Activated T-helper 1 cell treated with anti-CD3 and anti-CD28 coated beads, Interleukin-12 subunit alpha, Interleukin-12 subunit beta, Interleukin-2, Interleukin-4 antibody, amounts not matched to agents 30 ng/mL and 10 ng/mL and 1 ng/mL, durations not matched to agents 14 hours and 24 hours and 36 hours (primary cell): ENCODE data around the gene DNTT. TPM values are rescaled to one million over a fixed set of nuclear protein-coding genes. Genes with fewer than 3 reads are reported as not detected.

Experiments used
- DNase-seq: peaks from one replicate; pipeline ENCODE4 v3.0.0; 2021; ENCODE audit warnings: low spot score
- H3K27ac Mint-ChIP-seq: one replicate; pipeline ENCODE4 v1.8.0; 2021; ENCODE audit warnings: mild to moderate bottlenecking, mixed read lengths
- H3K27me3 Mint-ChIP-seq: one replicate; pipeline ENCODE4 v1.8.0; 2022; ENCODE audit warnings: mild to moderate bottlenecking, moderate library complexity, mixed read lengths; ENCODE audit not compliant: insufficient read depth
- H3K36me3 Mint-ChIP-seq: one replicate; pipeline ENCODE4 v1.8.0; 2021; ENCODE audit warnings: low read depth, mixed read lengths
- H3K4me1 Mint-ChIP-seq: one replicate; pipeline ENCODE4 v1.8.0; 2021; ENCODE audit warnings: low read depth, mixed read lengths
- H3K4me3 Mint-ChIP-seq: one replicate; pipeline ENCODE4 v1.8.0; 2021; ENCODE audit warnings: mild to moderate bottlenecking, moderate library complexity, mixed read lengths
- H3K9me3 Mint-ChIP-seq: one replicate; pipeline ENCODE4 v1.8.0; 2021; ENCODE audit warnings: mixed read lengths
- intact Hi-C: fragments of 100-400 bp; cut with micrococcal nuclease; formaldehyde crosslinking; loops from one replicate; pipeline ENCODE4 v1.15.1; 2024
- total RNA-seq: library from RNA; stranded (reverse); gene quantifications from 2 replicates; pipeline ENCODE4 v1.2.3, GENCODE V29; 2022

The DNTT gene
- total RNA-seq, 1 donor from 2014 or later = not detected

DNA sequence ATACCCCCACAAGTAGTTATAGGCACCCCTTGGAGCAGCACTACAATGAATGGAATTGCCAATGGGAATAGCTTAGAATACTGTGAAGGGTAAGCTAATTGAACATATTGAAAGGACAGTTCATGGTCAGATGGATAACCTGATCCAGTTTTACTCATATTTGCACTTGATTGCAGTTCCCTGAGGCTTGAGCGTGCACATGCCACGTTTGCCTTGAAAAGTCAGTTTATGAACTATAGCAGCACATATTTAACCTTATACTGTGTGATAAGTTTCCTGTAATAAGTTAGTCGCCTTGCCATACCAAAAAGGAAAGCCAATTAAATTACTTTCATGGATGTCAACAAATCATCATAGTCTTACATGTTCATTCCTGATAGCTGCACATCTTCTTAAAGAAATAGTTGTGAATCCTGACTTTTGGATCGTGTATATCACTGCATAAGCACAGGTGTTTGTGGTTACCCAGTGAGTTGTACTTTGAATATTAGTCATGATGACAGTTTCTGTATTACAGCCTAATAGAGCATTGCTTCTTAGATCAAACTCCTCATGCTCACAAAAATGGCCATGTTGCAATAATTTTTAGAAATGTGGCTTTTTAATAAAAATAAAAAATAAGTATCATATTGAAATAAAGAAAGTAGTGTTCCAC is 21.6 kb downstream of the DNTT start:
- DNase-seq = no peak
- Mint-ChIP-seq H3K27me3 (peaks cover 7% of the 10 kb centered on the region), H3K27ac (no peak overlapping the region), H3K9me3 (no peaks in the 10 kb centered on the region), H3K4me1 (no peaks in the 10 kb centered on the region), H3K36me3 (no peaks in the 10 kb centered on the region), H3K4me3 (no peak overlapping the region)
- intact Hi-C loops = no loop called here

DNA sequence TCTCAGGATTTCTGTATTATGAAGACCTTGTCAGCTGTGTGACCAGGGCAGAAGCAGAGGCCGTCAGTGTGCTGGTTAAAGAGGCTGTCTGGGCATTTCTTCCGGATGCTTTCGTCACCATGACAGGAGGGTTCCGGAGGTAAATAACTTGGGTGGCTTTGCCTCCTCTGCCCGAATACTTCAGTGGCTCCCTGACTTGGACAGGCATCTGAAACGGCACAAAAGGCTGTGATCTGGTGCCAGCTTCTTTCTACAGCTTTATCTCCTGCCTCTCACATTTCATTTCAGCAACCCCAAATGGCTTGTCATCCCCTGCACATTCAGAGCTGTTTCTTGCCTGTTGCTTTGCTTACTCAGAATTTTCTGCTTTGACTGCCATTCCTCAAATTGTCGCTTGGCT is 23.2 kb downstream of the DNTT start:
- H3K4me3 Mint-ChIP-seq = no peak overlapping the region
- H3K4me1 Mint-ChIP-seq = no peaks in the 10 kb centered on the region
- H3K36me3 Mint-ChIP-seq = no peaks in the 10 kb centered on the region
- intact Hi-C loops = no loop called here
- peaks cover 7% of the 10 kb centered on the region for H3K27me3 Mint-ChIP-seq
- DNase-seq = no peak
- H3K9me3 Mint-ChIP-seq = no peaks in the 10 kb centered on the region
- H3K27ac Mint-ChIP-seq = no peak overlapping the region

DNA sequence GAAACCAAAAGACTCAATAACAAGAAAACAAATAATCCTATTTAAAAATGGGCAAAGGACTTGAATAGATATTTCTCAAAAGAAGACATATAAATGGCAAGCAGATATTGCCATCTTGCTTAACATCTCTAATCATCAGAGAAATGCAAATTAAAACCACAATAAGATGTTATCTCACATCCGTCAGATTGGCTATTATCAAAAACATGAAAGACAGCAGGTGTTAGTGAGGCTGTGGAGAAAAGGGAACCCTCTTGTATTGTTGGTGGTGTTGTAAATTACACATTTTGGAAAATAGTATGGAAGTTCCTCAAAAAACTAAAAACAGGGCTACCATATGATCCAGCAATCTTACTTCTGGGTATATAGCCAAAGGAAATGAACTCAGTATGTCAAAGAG is 28.9 kb downstream of the DNTT start:
- Mint-ChIP-seq H3K27me3 (peaks cover 16% of the 10 kb centered on the region), H3K4me1 (no peaks in the 10 kb centered on the region)

DNA sequence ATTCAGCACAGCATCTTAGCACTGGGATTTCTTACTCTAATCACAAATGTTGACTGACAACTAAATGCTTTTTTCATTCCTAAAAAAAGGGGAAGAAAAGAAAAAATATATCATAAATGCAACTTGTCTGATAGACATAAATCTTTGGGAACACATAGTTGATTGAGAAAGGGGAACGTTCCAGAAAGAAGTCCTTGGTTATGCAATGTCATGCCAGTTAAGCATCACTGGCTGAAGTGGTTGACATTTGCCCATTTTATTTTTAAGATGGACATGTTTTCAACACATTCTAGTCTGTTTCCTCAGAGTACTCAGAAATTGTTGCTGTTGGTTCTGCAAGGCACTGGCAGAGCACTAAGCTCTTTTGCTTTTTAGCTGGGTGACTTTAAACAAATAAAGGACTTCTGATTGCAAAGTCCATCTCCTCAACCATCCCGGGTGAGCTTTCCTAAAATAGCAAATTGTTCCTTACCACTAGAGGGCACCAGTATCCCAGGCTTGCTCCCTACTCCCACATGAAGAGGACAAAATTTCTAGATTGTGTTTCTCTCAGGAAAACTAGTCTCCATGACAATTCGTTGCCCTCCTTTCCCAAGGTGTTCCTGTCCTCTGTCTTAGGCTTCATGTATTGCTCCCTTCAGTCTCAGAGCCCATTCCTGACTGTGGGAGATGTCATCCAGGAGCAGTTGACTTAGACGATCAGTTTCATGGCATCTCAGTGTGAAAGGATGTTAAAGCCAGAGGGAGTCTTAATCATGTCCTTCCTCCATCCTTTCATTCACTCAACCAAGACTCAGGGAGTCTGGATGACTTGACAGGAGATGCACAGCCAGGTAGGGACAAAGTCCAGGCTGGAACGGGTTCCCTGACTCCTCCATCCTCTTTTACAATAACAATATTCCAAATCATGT is 30.6 kb downstream of the DNTT start:
- intact Hi-C loops = loop anchor here (1.0 kb wide), 1 partner anchor 318 kb away; no protein-coding TSS in a partner anchor
- H3K27ac Mint-ChIP-seq = no peak overlapping the region
- peaks cover 16% of the 10 kb centered on the region for H3K27me3 Mint-ChIP-seq
- no peaks in the 10 kb centered on the region for H3K36me3 Mint-ChIP-seq
- DNase-seq = no peak
- no peak overlapping the region for H3K4me3 Mint-ChIP-seq
- no peaks in the 10 kb centered on the region for H3K4me1 Mint-ChIP-seq
- H3K9me3 Mint-ChIP-seq = no peaks in the 10 kb centered on the region

More for the DNA sequence above, 28.9 kb downstream of the DNTT start:
- Mint-ChIP-seq H3K4me3 (no peak overlapping the region), H3K27ac (no peak overlapping the region), H3K36me3 (no peaks in the 10 kb centered on the region), H3K9me3 (no peaks in the 10 kb centered on the region)
- intact Hi-C loops = no loop called here
- no peak for DNase-seq

DNA sequence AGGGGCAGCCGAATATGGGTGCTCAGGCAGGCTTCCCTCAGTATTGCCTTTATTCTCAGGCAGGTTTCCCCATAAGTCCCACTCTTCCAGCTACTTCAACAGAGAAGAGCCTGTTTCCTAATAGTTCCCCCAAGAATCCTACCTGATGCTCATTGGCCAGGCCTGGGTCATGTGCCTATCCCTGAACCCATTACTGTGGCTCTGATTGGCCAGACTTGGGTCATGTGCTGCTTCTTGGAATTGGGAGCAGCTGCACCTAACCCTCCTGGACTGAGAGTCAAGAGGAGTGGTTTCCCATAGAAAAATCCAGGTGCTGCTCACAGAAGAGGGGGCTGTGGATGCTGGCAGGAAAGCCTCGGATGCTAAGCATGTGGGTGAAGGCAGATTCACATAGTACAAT is 32.9 kb downstream of the DNTT start:
- intact Hi-C loops = no loop called here

DNA sequence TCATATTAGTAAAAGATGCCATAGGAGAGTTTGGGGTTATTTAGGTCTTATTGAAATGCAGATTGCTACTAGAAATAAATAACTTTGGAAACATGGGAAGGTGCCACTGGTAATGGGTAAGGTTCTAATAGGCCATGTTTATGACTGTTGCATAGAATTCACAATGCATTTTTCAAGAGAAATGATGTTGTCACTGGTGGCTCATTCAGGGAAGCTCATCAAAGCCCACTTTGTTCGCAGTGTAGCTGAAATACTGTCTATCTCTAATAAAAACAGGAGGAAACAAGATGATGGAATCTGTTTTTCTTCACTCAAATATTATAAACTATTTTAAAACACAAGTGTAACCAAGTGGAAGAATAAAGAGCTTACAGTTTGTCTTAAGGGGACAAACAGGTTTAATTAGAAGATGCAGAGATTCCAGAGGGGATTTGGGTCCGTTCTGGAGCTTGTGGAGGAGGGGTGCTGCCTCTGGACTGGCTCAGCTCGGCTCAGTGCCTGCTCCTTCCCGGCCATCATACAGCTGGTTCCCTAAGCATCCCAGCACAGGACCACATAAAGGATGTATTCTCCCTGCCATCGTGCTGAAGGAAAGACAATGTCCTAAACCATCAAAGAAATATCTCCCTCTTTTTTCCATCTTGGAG is 34.2 kb downstream of the DNTT start:
- Mint-ChIP-seq H3K36me3 (no peaks in the 10 kb centered on the region), H3K27me3 (peaks cover 17% of the 10 kb centered on the region)
- intact Hi-C loops = no loop called here

More for the DNA sequence above, 32.9 kb downstream of the DNTT start:
- no peaks in the 10 kb centered on the region for H3K4me1 Mint-ChIP-seq
- no peak for DNase-seq
- no peaks in the 10 kb centered on the region for H3K9me3 Mint-ChIP-seq
- H3K4me3 Mint-ChIP-seq = no peak overlapping the region
- peaks cover 18% of the 10 kb centered on the region for H3K27me3 Mint-ChIP-seq
- H3K27ac Mint-ChIP-seq = no peak overlapping the region
- no peaks in the 10 kb centered on the region for H3K36me3 Mint-ChIP-seq

DNA sequence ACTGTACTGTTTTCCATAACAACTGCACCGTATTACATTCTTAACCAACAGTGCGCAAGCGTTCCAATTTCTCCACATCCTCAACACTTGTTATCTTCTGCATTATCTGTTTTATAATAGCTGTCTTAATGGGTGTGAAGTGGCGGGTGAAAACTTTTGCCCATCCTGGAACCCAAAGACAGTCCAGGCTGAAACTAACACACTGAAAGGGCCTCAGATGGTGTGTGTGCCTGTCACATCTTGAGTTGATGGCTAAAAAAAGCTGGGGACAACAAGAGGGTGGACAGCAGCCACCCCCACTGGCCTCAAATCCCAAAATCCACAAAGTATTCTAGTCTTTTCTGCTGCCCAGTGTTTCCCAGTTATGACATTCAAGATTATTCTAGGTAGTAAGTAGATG is 35.1 kb downstream of the DNTT start:
- Mint-ChIP-seq H3K4me1 (no peaks in the 10 kb centered on the region), H3K27me3 (peaks cover 13% of the 10 kb centered on the region), H3K9me3 (no peaks in the 10 kb centered on the region), H3K27ac (no peak overlapping the region), H3K36me3 (no peaks in the 10 kb centered on the region), H3K4me3 (no peak overlapping the region)
- DNase-seq = no peak
- intact Hi-C loops = no loop called here

More for the DNA sequence above, 34.2 kb downstream of the DNTT start:
- Mint-ChIP-seq H3K4me1 (no peaks in the 10 kb centered on the region), H3K27ac (no peak overlapping the region), H3K9me3 (no peaks in the 10 kb centered on the region), H3K4me3 (no peak overlapping the region)
- no peak for DNase-seq

DNA sequence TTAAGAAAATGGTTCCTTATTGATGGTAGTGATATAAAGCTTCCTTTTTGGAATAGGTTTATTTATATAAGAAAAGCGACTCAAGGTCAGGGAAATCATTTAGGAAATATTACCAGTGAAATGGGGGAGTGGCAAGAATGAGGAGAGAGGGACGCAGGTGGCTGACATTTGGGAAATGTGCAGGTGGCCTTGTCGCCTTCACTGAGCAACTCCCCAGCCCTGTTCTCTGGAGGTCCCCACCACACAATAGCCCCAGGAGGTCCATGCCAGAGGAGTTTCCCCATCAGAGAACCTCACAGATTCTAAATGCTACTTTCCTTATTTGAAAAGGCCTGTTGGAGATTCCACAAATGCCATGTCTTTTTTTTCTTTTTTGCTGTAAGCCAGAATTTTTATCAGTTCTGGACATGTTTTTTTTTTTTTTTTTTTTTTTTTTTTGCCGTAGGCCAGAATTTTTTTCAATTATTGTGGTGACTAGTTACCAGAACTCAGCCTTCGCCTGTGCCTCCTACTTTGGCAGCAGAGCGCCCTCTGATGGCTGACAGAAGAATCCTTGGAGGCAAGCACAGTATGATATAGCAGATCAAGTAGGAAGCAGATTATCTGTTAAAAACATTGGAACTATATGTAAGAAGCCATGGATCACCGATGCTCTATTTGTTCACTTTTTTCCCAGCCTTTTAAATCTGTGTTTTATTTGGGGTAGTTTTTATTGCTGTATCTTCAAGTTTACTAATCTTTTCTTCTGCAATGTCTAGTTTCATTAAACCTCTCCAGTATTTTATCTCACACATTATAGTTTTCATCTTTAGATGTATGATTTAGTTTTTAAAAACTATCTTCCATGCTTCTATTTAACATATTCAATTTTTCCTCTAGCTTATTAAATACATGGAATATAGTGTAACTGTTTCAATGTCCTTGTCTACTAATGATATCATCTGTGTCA is 36.0 kb downstream of the DNTT start:
- no peak overlapping the region for H3K4me3 Mint-ChIP-seq
- no peaks in the 10 kb centered on the region for H3K4me1 Mint-ChIP-seq
- no peak overlapping the region for H3K27ac Mint-ChIP-seq
- peak; percentile 29 for DNase-seq
- peaks cover 6% of the 10 kb centered on the region for H3K27me3 Mint-ChIP-seq
- intact Hi-C loops = loop anchor here (1.0 kb wide), 2 partner anchors 111 to 323 kb away; no protein-coding TSS in a partner anchor
- no peaks in the 10 kb centered on the region for H3K36me3 Mint-ChIP-seq
- no peaks in the 10 kb centered on the region for H3K9me3 Mint-ChIP-seq

DNA sequence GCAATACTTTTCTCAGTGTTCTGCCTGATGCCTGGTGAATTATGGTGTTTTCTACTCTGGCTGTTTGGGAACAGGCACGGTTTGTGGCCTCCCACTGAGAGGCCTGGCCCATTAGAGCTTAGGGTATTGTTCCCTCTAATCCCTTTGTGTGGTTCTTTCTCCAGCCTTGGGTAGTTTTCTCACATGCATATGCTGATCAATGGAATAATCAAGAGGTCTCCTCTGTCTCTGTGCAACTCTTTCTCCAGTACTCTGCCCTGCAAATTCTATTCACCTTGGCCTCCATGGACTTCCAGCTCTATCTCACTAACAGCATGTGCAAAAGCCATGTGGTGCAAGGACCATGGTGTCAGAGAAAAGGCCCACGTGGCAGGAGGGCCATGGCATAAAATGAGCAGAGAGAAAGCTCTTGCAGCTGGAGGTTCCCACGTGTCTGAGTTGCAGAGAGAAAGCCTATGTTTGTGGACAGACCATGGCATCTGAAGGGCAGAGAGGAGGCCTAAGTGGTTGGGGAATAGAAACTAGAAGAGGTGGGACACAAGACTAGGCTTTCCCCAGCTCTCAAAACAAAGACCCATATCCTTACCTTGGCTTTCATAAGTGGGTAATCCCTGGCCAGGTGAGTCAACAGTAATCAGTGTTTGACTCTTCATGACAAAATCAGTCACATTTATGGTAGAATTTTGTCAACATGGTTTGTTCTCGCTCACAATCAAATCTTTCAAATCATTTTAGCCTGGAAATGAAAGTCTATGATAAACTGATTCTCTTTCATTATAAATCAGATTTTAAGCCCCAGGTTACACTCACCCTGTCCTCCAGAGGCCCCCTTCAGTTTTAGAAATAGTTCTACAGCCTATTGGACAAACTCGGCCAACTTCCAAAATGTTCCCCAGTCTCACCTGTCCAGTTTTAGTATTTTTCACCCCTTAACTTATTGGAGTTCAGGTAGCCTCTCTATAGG is 37.3 kb downstream of the DNTT start:
- Mint-ChIP-seq H3K9me3 (peaks cover 8% of the 10 kb centered on the region), H3K27ac (no peak overlapping the region), H3K27me3 (peaks cover 6% of the 10 kb centered on the region), H3K36me3 (no peaks in the 10 kb centered on the region), H3K4me1 (no peaks in the 10 kb centered on the region), H3K4me3 (no peak overlapping the region)
- DNase-seq = no peak
- intact Hi-C loops = no loop called here

DNA sequence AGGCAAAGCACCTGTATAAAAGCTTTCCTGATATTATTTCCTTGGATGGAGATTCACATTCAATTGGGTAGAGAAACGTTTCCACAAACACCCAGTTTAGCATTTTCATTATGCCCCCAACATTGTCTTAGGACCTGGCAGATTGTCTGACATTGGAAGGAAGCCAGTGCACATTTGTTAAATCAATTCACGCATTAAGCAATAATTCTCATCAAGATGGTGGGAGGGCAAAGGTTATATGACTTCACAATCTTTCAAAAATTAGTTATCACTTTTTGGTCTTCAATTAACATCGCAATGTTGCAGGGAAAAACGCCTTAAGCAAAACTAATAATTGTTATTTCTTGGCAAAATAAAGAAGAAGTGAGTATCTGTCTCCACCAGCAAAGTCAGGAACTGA is 38.2 kb downstream of the DNTT start:
- no peak overlapping the region for H3K4me3 Mint-ChIP-seq
- peaks cover 9% of the 10 kb centered on the region for H3K9me3 Mint-ChIP-seq
- H3K27me3 Mint-ChIP-seq = peaks cover 7% of the 10 kb centered on the region
- DNase-seq = no peak
- no peaks in the 10 kb centered on the region for H3K4me1 Mint-ChIP-seq
- intact Hi-C loops = no loop called here
- no peak overlapping the region for H3K27ac Mint-ChIP-seq
- H3K36me3 Mint-ChIP-seq = no peaks in the 10 kb centered on the region

DNA sequence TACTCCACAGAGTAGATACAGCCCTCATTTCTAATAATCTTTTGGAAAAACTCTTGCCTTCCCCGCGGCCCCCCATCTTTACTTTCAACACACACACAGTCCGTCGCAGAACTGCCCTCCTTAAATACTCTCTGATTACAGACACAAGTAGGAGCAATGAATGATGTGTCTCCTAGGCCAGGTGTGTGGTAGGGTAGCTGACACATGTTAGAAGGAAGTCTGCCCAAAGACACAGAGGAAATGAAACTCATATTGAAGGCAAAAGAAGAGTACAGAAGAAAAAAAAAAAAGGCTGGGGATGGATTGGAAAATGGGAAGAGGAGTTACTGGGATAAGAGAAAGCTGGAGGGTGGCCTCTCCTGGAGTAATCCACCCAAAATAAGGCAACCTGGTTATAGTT is 39.9 kb downstream of the DNTT start:
- Mint-ChIP-seq H3K36me3 (no peaks in the 10 kb centered on the region), H3K27ac (no peak overlapping the region), H3K27me3 (peaks cover 13% of the 10 kb centered on the region), H3K4me1 (no peaks in the 10 kb centered on the region), H3K4me3 (no peak overlapping the region), H3K9me3 (peaks cover 9% of the 10 kb centered on the region)
- intact Hi-C loops = no loop called here
- DNase-seq = no peak
